ENCODE measurements around the gene FOSL1.

FOSL1 gene

DNA sequence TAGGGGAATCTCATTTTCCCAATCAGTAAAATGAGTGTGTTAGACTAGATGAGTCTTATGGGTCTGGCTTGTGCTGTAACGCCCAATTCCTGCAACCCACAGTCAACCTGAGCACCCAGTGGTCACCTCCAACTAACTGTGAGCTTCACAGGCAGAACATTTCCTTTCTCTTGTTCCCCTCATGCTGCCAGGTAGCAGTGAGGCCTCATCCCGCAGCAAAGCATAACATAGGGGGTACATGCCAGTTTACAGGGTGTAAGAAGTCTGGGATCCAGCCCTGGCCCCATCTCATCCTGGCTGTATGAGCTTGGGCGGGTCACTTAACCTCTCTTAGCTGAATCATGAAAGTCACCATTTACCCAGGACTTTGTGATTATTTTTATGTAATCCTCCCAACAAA is 31.3 kb downstream of the FOSL1 start:
- H3K27ac ChIP-seq: no peak overlapping the region
- TF ChIP-seq Cebpa-rat (IDR thresholded peaks at IDR 0.05): no peak
- peaks cover 0 to 33% (median 26%) of the 10 kb centered on the region in 11 experiments; a peak in 19 of 22 replicates for H3K27me3 ChIP-seq
- no peak overlapping the region for H3K4me3 ChIP-seq
- peaks cover 0 to 77% (median 63%) of the 10 kb centered on the region in 11 experiments; a peak in 21 of 22 replicates for H4K20me1 ChIP-seq
- peaks cover 35 to 45% (median 41%) of the 10 kb centered on the region in 11 experiments for H3K36me3 ChIP-seq
- peaks cover 43 to 83% (median 47%) of the 10 kb centered on the region in 10 experiments for H3K4me1 ChIP-seq
- peak overlapping the region in 10 of 11 experiments; percentile 74 to 98 (median 92); a peak in 13 of 22 replicates for H3K4me2 ChIP-seq
- H3K9ac ChIP-seq: peak overlapping the region in 3 of 11 experiments; percentile 1 to 24 (median 14); a peak in 2 of 22 replicates
- no peaks in the 10 kb centered on the region for H3K9me3 ChIP-seq (replicated peaks in 1 of 11)

GRCh38 chr11:65868076-65868667 is 32.0 kb downstream of the FOSL1 start:
- Histone ChIP-seq H3K4me2 (peak overlapping the region in 3 of 11 experiments; percentile 81 to 98 (median 92); a peak in 3 of 22 replicates), H3K4me1 (peaks cover 38 to 85% (median 47%) of the 10 kb centered on the region in 10 experiments), H3K27me3 (peaks cover 0 to 31% (median 24%) of the 10 kb centered on the region in 11 experiments; a peak in 19 of 22 replicates), H3K27ac (no peak overlapping the region), H4K20me1 (peaks cover 0 to 84% (median 68%) of the 10 kb centered on the region in 11 experiments; a peak in 21 of 22 replicates), H3K4me3 (no peak overlapping the region), H3K36me3 (peaks cover 42 to 53% (median 48%) of the 10 kb centered on the region in 11 experiments), H3K9ac (0 out of 22 replicates have a peak overlapping the region, but pooled peaks of 1 of the 11 experiments have one; percentile 1), H3K9me3 (replicated peaks in 1 of 11) (no peaks in the 10 kb centered on the region)
- no peak for TF ChIP-seq Cebpa-rat (IDR thresholded peaks at IDR 0.05)

DNA sequence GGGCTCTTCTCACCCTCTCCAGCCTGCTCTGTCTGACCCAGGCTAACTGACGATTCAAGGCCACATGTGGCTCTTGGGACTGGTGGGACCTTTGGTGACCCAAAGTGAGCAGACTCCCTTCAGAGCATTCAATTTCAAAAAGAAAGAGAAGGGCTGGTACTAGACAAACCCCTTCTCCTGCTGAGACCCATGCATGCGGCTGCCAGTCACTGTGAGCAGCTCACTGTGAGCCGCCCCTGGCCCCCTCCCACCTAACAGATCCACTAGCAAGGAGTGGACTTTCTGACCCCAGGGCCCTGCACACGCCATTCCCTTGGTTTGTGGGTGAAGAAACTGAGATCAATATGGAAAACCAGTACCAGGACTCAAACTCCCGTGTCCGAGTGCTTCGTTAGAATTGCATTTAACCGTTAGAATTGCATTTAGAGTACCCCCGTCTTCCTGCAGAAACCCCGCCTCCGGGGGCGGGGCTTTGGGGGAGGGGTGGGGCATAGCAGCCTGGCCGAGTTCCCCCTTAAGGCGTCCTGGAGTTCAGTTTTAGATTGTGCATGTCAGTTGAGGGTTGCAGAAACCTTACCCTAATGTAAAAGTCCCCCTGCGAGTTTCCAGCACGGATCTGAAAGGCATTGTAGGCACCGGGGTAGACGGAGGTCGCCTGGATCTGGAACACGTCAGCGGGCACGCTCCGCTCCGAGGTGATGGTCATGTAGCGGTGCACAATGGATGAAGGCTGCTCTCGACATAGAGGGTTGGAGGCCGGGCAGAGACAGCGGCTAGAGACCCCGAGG is 32.7 kb downstream of the FOSL1 start:
- H3K9ac ChIP-seq: 0 out of 22 replicates have a peak overlapping the region, but pooled peaks of 1 of the 11 experiments have one; percentile 12
- H4K20me1 ChIP-seq: peaks cover 0 to 91% (median 74%) of the 10 kb centered on the region in 11 experiments; a peak in 21 of 22 replicates
- H3K9me3 ChIP-seq (replicated peaks in 1 of 11): no peaks in the 10 kb centered on the region
- peaks cover 31 to 85% (median 45%) of the 10 kb centered on the region in 10 experiments for H3K4me1 ChIP-seq
- H3K27me3 ChIP-seq: peaks cover 0 to 24% (median 17%) of the 10 kb centered on the region in 11 experiments; a peak in 14 of 22 replicates
- H3K4me3 ChIP-seq: no peak overlapping the region
- H3K36me3 ChIP-seq: peaks cover 49 to 60% (median 55%) of the 10 kb centered on the region in 11 experiments
- no peak overlapping the region for H3K27ac ChIP-seq
- peak overlapping the region in 3 of 11 experiments; percentile 1 to 23 (median 21); a peak in 2 of 22 replicates for H3K4me2 ChIP-seq
- no peak for TF ChIP-seq Cebpa-rat (IDR thresholded peaks at IDR 0.05)

DNA sequence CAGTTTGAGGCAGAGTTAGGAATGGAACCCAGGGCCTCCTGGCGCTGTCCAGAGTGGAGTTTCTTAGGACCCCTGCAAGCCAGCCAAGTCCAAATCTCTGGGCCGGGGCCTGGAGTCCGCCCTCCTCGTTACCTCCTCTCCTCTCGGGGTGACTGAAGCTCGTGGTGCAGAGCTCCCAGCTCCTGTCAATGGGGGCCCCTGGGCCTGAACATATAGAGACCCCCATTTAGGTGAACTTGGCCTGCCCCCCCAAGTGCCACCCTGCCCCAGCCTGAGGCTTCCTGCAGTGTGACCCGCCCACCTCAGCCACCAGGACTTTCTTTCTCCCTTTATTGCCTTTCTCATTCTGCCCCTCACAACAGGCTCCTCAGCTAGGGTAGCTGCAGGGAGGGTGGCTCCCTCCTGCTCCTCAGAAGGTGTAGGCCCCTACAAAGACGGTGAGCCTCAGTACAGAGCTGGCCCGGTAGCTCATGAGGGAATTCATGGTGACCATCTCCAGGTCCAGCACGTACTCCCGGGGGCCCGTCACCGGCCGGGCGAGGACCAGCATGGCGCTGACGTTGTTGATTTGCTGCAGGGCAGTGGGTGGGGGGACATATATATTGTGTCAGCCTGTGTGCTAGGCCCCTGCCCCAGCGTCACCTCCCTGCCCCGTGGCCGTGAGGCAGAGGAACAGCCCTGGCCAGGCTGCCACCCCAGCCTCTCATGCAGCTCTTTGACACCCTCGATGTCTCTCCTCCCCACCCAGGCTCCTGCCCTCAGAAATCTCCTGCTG is 33.5 kb downstream of the FOSL1 start:
- Histone ChIP-seq H4K20me1 (peaks cover 0 to 97% (median 80%) of the 10 kb centered on the region in 11 experiments; a peak in 21 of 22 replicates), H3K4me3 (no peak overlapping the region), H3K4me2 (peak overlapping the region in 3 of 11 experiments; percentile 1 to 23 (median 21); a peak in 2 of 22 replicates), H3K36me3 (peaks cover 57 to 68% (median 63%) of the 10 kb centered on the region in 11 experiments), H3K27me3 (peaks cover 0 to 17% (median 10%) of the 10 kb centered on the region in 11 experiments; a peak in 10 of 22 replicates), H3K4me1 (peaks cover 33 to 85% (median 47%) of the 10 kb centered on the region in 10 experiments), H3K9ac (peak overlapping the region in 1 of 11 experiments; percentile 12; a peak in 1 of 22 replicates), H3K9me3 (replicated peaks in 1 of 11) (no peaks in the 10 kb centered on the region), H3K27ac (no peak overlapping the region)
- TF ChIP-seq Cebpa-rat (IDR thresholded peaks at IDR 0.05): no peak

DNA sequence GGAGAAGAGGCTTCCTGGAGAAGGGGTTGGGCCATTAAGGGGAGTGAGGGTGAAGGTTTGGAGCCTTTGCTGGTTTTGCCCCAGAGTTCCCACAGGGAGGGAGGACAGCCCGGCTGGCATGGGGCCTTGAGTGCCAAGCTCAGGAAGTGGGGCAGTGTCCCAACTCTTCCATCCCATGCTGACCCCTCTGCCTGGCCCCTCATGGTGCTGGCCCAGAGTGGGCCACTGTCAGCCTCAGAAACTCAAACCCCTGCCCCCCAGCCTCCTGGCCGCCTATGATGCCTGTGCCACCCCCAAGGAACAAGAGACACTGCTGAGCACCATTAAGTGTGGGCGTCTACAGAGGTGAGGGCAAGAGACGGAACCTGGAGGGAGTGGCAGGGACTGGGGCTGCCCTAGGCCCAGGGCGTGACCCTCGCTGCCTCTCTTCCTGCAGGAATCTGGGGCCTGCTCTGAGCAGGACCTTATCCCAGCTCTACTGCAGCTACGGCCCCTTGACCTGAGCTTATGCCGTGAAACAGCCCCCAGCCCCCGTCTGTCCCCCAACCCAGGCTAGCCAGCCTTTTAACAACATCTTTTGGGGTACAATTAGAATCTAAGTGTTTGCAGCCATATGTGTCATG is 34.5 kb downstream of the FOSL1 start:
- Histone ChIP-seq H4K20me1 (peaks cover 0 to 97% (median 83%) of the 10 kb centered on the region in 11 experiments; a peak in 21 of 22 replicates), H3K4me1 (peaks cover 30 to 81% (median 42%) of the 10 kb centered on the region in 10 experiments), H3K9ac (no peak overlapping the region), H3K4me2 (no peak overlapping the region), H3K27me3 (peaks cover 0 to 15% (median 8%) of the 10 kb centered on the region in 11 experiments; a peak in 6 of 22 replicates), H3K27ac (no peak overlapping the region), H3K36me3 (peaks cover 57 to 69% (median 65%) of the 10 kb centered on the region in 11 experiments), H3K9me3 (replicated peaks in 1 of 11) (no peaks in the 10 kb centered on the region), H3K4me3 (no peak overlapping the region)
- TF ChIP-seq Cebpa-rat (IDR thresholded peaks at IDR 0.05): no peak

DNA sequence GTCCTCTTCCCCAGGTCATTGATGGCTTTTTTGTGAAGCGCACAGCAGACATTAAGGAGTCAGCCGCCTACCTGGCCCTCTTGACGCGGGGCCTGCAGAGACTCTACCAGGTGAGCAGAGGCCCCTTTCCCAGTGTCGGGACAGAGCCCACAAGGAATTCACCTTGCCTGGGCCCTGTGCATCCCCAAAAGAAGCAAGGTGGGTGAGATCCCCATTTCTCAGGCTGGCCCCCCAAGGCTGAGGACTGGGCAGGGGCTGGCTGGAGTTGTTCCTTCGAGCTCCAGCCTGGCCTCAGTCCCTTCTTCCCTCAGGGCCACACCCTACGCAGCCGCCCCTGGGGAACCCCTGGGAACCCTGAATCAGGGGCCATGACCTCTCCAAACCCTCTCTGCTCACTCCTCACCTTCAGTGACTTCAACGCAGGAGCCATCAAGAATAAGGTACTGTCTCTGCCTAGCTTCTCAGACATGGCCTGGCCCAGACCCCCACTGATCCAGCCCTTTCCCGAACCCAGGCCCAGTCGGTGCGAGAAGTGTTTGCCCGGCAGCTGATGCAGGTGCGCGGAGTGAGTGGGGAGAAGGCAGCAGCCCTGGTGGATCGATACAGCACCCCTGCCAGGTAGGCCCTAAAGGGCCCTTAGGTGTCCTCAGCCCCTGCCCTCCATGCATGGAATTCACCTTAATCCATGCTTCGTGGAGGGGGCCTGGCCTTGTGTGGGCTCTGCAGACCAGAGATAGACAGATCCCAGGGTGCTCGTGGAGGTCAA is 35.3 kb downstream of the FOSL1 start:
- Histone ChIP-seq H3K9ac (peak overlapping the region in 3 of 11 experiments; percentile 4 to 92 (median 19); a peak in 2 of 22 replicates), H3K27ac (no peak overlapping the region), H4K20me1 (peaks cover 0 to 89% (median 76%) of the 10 kb centered on the region in 11 experiments; a peak in 21 of 22 replicates), H3K4me3 (no peak overlapping the region), H3K4me2 (no peak overlapping the region), H3K36me3 (peaks cover 57 to 69% (median 65%) of the 10 kb centered on the region in 11 experiments), H3K4me1 (peaks cover 24 to 76% (median 35%) of the 10 kb centered on the region in 10 experiments), H3K27me3 (peaks cover 0 to 14% (median 8%) of the 10 kb centered on the region in 11 experiments; a peak in 6 of 22 replicates), H3K9me3 (replicated peaks in 1 of 11) (no peaks in the 10 kb centered on the region)
- TF ChIP-seq Cebpa-rat (IDR thresholded peaks at IDR 0.05): no peak

All from BLaER1 treated with 17β-estradiol and CSF1 and Interleukin-3, amounts not matched to agents 10 nM and 100 nM (cell line).